GM13976 (cell line): Measurements from ENCODE around the gene NAB2.

Experiments
- DNase-seq: peaks from one replicate; pipeline ENCODE4 v3.0.0; 2012; ENCODE audit warnings: low spot score
- CTCF ChIP-seq: IDR thresholded peaks from 2 replicates; pipeline ENCODE4 v1.5.1; 2012; ENCODE audit warnings: borderline replicate concordance, mild to moderate bottlenecking; ENCODE audit not compliant: insufficient read depth; ENCODE audit errors: extremely low read depth, missing control alignments, control extremely low read depth
- in situ Hi-C: fragments of 300-500 bp; cut with MboI; formaldehyde crosslinking; loops from one replicate; pipeline ENCODE4 v1.12.0; 2022; ENCODE audit warnings: low sequenced_read_pairs, mixed read lengths, inconsistent platforms; ENCODE audit not compliant: unreplicated experiment

The NAB2 gene

GRCh38 chr12:57106021-57106708 is 17.3 kb downstream of the NAB2 start:
- peak; percentile 22 for DNase-seq
- in situ Hi-C loops: no loop called here
- TF ChIP-seq CTCF: no peak

DNA sequence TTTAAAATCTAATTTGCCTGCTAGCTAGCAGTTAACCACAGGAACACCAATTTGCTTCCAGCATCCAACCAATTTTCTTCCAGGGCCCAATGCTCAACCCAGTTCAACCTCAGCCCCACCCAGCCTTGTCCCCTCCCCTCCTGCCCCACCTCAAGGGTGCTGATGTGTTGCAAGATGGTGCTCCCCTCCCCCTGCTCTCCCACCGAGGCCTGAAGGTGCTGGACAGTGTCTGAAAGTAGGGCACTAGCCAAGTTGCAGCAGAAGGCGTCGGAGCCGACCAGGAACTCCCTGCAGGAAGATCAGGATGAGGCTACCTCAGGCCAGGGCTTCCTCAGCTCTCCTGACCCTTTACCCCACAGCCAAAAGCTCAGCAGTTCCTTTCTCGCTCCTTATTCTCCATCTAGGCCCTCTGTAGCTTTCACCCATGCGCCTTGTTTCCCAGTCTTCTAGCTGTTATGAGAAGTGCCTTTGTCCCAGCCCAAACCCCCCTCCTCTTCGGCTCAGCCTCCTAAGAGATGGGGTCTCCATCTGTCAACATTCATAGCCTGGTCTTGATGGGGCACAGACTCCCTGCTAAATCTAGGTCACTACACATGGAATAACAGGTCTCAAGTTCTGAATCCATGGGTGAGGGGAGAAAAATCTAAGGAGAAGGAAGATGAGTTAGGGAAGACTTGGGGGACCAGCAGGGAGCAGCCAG is 18.7 kb downstream of the NAB2 start:
- in situ Hi-C loops: no loop called here
- no peak for DNase-seq
- TF ChIP-seq CTCF: no peak

DNA sequence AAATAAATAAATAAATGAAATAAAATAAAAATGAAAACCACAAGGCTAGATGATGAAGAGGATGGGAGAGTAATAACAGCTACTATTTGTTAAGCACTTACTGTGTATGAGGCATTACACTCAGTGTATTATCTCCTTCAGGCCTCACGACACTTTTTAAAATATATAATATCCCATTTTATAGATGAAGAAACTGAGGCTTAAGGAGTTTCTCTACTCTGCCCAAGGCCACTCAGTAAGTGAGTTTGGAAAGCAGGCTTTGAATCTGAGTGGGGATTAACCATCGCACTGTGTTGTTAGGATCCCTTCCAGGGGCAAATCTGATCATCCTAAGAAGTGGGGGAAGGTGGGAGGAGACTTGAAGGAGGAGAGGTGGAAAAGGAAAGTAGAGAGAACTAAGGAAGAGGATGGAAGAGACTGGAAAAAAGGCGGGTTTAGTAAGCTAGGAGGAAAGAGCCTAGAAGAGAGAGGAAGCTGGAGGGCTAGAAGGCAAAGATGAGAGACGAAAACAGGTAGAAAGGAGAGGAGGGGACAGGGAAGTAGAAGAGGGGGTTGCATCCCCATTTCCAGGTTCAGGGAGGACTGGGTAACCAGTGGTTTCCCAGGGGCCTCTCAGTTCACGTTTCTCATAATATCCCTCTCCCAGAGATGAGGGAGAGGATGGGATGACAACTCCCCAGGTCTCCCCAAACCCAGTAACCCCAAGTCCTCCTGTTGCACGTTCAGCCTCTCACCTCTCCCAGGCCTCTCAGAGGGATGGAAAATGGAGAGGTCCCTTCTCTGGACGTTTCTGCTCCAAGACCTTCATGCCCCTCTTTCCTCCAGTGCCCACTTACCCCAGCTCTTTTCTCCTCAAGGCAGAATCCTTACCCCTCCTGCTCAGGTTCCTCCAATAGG is 20.5 kb downstream of the NAB2 start:
- in situ Hi-C loops: loop anchor here (5.0 to 10.0 kb wide), 3 partner anchors 42 to 355 kb away; partner anchors contain the start of genes PRIM1 and ZBTB39
- no peak for TF ChIP-seq CTCF
- DNase-seq: peak; percentile 12

- DNase-seq: peak; percentile 84
- in situ Hi-C loops: loop anchor here (5.0 to 10.0 kb wide), 3 partner anchors 43 to 356 kb away; partner anchors contain the start of genes PRIM1 and ZBTB39
- no peak for TF ChIP-seq CTCF
These were observed 21.5 kb downstream of the NAB2 start for GRCh38 chr12:57110104-57111030.

- DNase-seq: peak; percentile 84
- in situ Hi-C loops: loop anchor here (5.0 to 10.0 kb wide), 3 partner anchors 44 to 356 kb away; partner anchors contain the start of genes PRIM1 and ZBTB39
- no peak for TF ChIP-seq CTCF
These were observed 22.3 kb downstream of the NAB2 start, which contains the start of gene STAT6 for GRCh38 chr12:57111031-57111734. TSS of gene STAT6 (minus strand) at chr12:57111362. CDS start at chr12:57108278, 3,084 bp downstream.
